Medulla oblongata (tissue), 1 donor: Measurements from ENCODE around the gene WDR70.
A peak's percentile ranks its signal among the peaks of the same experiment; 100 is the strongest.
"Not testable (repeated sequence)": the region's sequence is repeated elsewhere in the genome, so short reads cannot be mapped to it uniquely, and the experiment has no call there.

ENCODE experiments used
- DNase-seq: peaks from one replicate; pipeline ENCODE4 v3.0.0-alpha.2; 2015; ENCODE audit errors: extremely low spot score

WDR70 gene

GRCh38 chr5:37683072-37683471 lies 304.0 kb downstream of the WDR70 start:
- no peak for DNase-seq

GRCh38 chr5:37685211-37685610 lies 306.1 kb downstream of the WDR70 start:
- DNase-seq, result no peak

GRCh38 chr5:37685816-37686215 lies 306.7 kb downstream of the WDR70 start:
- DNase-seq, result no peak

GRCh38 chr5:37688925-37689324 lies 309.8 kb downstream of the WDR70 start:
- DNase-seq, result not testable (repeated sequence)

GRCh38 chr5:37694333-37694732 lies 315.2 kb downstream of the WDR70 start:
- DNase-seq, result not testable (repeated sequence)

GRCh38 chr5:37694867-37695266 lies 315.7 kb downstream of the WDR70 start:
- DNase-seq, result no peak

- DNase-seq, result no peak
Measured at GRCh38 chr5:37695647-37696046, 316.5 kb downstream of the WDR70 start.

- DNase-seq, result no peak
Measured at GRCh38 chr5:37696190-37697021, 317.3 kb downstream of the WDR70 start.

- no peak for DNase-seq
Measured at GRCh38 chr5:37701868-37702267, 322.8 kb downstream of the WDR70 start.

GRCh38 chr5:37703841-37704241 lies 324.7 kb downstream of the WDR70 start:
- DNase-seq, result no peak

- DNase-seq, result no peak
Measured at GRCh38 chr5:37704406-37704805, 325.3 kb downstream of the WDR70 start.

GRCh38 chr5:37709020-37709419 lies 329.9 kb downstream of the WDR70 start:
- no peak for DNase-seq

- DNase-seq, result no peak
Measured at GRCh38 chr5:37710965-37711364, 331.8 kb downstream of the WDR70 start.

- no peak for DNase-seq
Measured at GRCh38 chr5:37712750-37713149, 333.6 kb downstream of the WDR70 start.

GRCh38 chr5:37714756-37715155 lies 335.6 kb downstream of the WDR70 start:
- no peak for DNase-seq

- DNase-seq, result no peak
Measured at GRCh38 chr5:37715361-37715760, 336.2 kb downstream of the WDR70 start.

GRCh38 chr5:37715992-37716391 lies 336.9 kb downstream of the WDR70 start:
- DNase-seq, result no peak

- no peak for DNase-seq
Measured at GRCh38 chr5:37716405-37716804, 337.3 kb downstream of the WDR70 start.

GRCh38 chr5:37717276-37717612 lies 338.1 kb downstream of the WDR70 start:
- no peak for DNase-seq

GRCh38 chr5:37717613-37718431 lies 338.7 kb downstream of the WDR70 start:
- peak; percentile 14 for DNase-seq

GRCh38 chr5:37720550-37720952 lies 341.4 kb downstream of the WDR70 start:
- no peak for DNase-seq

- DNase-seq, result no peak
Measured at GRCh38 chr5:37721447-37721871, 342.3 kb downstream of the WDR70 start.
